Activated CD4-positive, CD25-positive, alpha-beta regulatory T cell (primary cell): ENCODE results near the gene HOXC6.
A peak's percentile ranks its signal among the peaks of the same experiment; 100 is the strongest.

ENCODE experiments used
- DNase-seq, 4 experiments: peaks; one replicate each; lab custom pipeline; 2025; lab: John Stamatoyannopoulos, UW

The HOXC6 gene

DNA sequence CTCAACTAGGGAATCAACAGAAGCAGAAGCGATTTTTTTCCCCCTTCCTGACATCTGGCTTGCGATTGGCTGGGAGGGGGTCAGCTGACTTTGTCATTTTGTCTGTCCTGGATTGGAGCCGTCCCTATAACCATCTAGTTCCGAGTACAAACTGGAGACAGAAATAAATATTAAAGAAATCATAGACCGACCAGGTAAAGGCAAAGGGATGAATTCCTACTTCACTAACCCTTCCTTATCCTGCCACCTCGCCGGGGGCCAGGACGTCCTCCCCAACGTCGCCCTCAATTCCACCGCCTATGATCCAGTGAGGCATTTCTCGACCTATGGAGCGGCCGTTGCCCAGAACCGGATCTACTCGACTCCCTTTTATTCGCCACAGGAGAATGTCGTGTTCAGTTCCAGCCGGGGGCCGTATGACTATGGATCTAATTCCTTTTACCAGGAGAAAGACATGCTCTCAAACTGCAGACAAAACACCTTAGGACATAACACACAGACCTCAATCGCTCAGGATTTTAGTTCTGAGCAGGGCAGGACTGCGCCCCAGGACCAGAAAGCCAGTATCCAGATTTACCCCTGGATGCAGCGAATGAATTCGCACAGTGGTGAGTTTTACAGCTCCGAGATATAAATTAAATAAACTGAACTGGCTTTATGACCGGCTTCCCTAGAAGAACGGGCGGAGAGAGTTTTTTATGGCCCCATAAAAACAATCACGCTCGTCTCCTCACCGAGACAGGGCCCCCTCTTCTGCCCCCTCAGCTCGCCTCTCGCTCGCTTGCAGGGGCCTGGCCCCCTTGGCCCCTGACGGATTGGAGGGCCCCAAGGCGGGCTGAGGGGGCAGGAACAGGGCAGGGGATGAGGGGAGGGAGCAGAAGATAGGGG, at the start of gene HOXC6:
Gene HOXC6, plus strand, starts transcription at position 127 of the 888 bp plus-strand sequence. Its CDS starts 82 bp downstream, at position 209.
- no peak for DNase-seq

DNA sequence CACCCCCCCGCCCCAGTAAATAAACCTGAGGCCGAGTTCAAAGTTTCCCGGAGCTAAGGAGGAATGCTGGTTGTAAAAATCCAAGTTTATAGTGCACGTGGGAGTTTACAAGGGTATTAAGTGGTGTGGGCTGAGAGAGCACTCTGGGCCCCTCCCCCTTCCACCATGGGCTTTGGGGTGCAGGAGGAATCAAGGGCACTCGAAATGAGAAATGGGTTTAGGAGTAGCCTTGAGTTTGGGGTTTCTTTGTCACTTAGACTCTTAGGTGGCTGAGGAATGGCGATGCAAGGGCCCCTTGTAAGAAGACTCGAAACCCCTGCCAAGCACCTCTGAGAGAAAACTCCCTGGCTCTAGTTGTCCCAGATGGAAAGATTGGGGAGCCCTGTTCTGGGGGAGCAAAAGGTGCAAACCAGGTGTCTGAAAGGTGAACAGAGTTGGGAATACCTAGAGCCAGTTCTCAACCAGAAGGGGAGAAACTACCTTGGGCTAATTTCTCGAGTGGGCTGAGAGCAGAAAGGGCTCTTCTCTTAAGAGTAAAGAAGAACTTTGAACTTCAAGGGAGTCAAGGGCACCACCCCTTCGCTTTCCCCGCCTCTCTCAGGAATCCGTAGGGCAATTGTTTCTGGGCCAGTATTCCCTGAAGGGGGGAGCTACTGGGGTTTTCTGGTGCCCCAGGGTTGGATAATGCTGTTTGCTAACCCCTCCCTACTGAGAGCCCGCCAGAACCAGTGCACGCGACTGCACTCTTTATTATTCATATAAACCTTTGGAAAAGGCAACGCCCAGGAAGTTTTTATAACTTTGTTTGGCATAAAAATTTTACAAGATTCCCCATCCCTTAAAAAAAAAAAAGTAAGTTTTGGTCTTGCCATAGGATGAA, 49.5 kb upstream of the HOXC6 start:
- no peak for DNase-seq

DNA sequence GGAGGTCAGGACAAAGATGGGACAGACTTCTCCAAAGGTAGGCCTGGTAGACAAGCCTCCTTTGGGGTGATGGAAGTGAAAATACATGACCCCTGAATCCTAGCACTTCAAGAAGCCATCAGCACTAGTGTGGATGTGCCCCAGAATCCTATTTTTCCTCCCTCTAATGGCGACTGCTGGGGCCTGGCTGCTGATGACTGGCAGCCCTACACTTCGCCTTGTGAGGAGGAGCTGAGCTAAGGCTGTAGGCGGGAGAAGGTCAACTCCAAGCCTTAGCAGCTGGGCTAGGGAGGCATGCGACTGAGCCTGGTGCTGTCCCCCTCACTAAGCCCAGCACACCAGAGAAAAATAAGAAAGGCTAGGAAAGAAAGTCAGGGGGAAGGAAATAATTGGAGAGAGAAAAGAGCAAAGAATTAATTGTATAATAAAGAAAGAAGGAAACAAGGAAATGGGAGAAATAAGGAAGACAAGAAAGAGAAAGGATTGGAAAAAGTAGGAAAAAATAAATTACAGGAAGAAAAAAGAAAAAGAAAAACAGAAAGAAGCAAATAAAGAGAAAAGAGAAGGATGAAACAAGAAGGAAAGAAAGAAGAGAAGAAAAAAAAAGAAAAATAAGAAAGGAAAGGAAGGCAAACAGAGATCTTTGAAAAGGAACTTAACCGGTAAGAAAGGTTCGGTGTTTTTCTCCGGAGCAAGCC, 48.0 kb upstream of the HOXC6 start:
- no peak for DNase-seq

DNA sequence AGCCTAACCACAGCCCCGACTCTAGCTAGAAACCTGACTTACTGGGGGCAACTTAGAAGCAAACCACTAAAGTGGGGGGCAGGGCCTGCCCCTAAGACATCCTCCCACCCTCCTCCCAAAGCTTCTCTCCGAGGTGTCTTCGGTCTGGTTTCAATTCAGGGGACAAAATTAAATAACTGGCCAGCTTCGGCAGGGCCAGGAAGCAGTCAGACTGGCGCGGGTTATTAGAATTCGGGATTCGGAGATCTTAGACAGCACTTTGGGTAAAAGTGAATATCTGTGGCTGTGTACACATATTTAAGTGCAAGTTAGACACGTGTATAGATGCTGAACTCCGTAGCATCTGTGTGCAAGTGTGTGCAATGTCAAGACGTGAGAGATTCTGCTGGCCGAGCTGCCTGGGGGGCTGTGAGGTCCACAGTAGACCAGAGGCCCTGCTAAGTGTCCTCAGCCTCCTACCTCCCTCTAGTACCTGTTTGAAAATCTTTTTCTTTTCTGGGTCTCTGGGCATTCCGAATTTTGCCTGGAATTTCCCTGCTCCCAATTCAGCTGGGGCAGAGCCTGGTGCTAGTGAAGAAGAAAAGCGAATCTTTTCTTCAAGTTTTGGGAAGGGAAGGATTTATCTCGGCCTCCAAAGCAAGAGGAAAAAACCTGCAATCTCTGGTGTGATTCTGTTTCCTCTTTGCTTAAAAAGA, 47.3 kb upstream of the HOXC6 start:
- DNase-seq: no peak

DNA sequence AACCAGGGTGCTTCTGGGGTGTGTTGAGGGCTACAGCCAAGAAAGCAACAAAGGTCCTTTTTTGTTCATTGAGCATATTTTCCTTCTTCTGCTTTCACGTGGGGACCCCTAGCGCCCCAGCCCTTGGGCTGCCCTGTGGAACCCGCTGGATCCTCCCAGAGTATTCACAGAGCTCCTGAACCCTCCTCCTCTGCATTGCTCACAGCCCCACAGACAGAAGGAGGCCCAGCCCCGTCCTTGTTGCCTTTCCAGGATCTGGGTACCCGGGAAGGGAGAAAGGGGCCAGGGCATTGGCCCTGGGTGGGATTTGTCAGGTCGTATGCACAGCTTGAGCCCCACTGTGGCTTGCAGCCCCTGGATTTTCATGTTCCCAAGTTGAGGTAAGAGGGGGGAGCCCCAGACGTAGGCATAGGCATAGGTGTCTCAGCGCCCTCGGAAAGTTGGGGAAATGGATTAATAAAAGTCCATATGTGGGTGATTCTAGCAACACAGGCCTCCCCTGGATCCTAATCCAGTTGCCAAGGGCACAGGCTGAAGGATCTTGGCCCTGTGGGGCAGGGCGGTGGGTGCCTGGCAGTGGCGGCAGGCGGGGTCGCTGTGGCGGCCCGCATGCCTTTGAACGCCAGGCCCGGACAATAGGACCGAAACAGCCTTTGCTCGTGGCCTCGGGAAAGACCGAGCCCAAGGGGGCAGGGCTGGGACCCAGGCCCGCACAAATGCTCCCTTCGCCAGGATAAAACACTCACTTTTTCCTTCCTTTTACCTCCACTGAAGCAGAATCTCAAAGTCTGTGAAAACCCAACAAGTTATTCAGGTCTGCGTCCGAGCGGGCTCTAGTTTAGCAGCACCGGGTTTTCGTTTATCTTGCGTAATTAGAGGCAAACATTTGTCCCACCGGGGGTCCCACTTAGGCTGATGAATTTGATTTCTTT, 46.3 kb upstream of the HOXC6 start:
- no peak for DNase-seq

DNA sequence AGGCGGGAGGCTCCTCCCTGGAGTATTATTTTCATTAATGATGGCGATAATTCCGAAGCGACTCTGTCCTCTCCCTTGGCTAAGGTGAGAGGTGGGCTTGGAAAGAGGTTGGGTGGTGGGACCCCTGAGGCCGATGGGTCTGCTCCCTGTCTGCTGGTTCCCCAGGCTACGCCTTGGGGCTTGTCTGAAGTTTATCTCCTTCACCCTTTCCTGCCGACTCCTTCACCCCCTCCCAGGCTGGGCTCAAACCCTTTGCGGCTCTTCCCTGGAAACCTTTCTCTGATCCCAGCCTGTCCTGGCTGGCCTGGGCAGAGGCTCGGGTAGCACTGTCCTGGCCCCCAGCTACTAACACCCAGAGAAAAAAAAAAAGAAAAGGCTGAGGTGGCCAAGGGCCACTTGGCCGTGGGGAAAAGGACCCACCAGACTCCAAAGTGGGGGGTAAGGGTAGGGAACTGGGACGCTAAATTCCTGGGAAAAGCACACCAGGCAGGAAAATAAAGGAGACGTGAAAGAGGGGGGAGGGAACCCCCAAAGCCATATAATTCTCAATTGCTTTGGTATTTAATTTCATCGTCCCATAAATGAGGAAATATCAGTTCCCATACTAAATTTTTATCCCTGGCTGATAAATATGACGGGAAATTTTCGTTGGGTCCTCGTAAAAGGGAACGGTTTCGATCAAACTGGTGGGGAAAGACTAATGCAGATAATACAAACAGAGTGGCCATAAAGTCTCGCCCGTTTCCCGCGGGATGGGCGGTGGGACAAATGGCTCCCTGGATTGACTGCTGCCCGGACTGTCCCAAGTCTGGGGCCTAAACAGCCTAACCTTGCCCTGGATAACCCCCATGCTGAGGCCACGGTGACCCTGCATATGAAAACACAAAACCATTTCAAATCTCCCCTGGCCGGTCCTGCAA, 45.3 kb upstream of the HOXC6 start:
- DNase-seq: no peak

DNA sequence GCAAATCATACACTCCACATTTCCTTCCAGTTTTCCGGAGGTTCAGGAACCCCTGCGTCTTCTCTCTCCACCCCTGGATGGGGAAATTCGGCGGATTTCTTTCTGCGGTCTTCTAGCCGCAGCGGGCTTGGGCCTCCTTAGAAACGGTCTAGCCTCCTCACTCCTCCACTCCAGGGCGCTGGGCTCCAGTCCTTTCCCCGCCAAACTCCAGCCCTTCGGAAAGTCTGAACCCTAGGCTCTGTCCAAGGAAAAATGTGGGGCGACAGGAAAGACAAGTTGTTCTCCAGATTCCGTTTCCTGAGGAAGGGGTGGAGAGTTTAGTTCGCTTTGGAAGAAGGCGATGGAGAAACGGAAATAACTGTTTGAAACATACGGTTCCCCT, 44.7 kb upstream of the HOXC6 start:
- no peak for DNase-seq

DNA sequence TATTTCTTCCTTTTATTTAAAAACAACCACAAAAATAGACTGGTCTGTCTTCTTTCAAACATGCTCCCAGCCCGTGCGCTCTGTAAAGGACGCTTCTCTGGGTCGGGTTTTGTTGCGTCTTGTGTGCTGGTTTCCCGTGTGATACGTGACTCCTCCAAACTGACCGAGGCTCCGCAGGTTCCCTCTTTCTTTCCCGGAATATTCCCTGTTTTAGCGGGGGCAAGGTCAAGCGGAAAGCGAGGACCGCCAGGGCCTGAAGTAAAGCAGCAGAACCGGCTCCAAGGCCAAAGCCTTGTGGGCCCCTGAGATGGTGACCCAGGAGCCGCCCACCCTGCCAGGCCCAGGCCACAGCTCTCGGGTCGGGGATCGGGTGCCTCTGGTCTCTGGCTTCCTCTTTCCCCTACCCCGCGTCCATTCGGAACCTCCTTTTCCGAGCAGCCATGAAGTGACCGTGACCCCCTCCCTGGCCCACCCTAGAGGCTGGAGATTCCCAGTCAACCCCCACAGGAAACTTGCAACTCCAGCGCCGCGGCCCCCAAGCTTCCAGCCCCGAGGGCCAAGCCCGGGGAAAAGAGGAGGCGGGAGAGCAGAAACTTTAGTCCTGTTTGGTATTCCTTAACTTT, 44.2 kb upstream of the HOXC6 start:
- no peak for DNase-seq

DNA sequence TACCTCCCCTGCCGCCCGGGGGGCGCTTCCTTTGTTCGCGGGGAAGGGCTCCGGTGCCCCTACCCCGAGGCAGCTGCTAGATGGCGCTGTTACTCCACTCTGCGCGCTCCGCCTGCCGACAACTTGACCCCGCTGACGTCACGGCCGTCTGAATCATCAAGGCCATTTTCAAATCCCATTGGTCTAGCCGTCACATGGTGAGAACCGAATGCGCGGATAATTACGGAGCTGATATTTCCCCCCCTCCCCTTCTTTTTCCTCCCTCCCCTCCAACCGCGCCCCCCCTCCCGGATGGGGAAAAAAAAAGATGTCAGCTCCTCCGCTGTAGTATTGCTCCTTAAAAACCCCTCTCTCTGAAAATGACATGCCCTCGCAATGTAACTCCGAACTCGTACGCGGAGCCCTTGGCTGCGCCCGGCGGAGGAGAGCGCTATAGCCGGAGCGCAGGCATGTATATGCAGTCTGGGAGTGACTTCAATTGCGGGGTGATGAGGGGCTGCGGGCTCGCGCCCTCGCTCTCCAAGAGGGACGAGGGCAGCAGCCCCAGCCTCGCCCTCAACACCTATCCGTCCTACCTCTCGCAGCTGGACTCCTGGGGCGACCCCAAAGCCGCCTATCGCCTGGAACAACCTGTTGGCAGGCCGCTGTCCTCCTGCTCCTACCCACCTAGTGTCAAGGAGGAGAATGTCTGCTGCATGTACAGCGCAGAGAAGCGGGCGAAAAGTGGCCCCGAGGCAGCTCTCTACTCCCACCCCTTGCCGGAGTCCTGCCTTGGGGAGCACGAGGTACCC, 43.1 kb upstream of the HOXC6 start, which contains the start of gene HOXC10:
Gene HOXC10, plus strand, starts transcription at position 246 of the 791 bp plus-strand sequence. Its CDS starts 114 bp downstream, at position 360.
- DNase-seq: peak in 2 of 4 experiments; percentile 14 to 62

DNA sequence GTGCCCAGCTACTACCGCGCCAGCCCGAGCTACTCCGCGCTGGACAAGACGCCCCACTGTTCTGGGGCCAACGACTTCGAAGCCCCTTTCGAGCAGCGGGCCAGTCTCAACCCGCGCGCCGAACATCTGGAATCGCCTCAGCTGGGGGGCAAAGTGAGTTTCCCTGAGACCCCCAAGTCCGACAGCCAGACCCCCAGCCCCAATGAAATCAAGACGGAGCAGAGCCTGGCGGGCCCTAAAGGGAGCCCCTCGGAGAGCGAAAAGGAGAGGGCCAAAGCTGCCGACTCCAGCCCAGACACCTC, 42.6 kb upstream of the HOXC6 start:
- DNase-seq: no peak

DNA sequence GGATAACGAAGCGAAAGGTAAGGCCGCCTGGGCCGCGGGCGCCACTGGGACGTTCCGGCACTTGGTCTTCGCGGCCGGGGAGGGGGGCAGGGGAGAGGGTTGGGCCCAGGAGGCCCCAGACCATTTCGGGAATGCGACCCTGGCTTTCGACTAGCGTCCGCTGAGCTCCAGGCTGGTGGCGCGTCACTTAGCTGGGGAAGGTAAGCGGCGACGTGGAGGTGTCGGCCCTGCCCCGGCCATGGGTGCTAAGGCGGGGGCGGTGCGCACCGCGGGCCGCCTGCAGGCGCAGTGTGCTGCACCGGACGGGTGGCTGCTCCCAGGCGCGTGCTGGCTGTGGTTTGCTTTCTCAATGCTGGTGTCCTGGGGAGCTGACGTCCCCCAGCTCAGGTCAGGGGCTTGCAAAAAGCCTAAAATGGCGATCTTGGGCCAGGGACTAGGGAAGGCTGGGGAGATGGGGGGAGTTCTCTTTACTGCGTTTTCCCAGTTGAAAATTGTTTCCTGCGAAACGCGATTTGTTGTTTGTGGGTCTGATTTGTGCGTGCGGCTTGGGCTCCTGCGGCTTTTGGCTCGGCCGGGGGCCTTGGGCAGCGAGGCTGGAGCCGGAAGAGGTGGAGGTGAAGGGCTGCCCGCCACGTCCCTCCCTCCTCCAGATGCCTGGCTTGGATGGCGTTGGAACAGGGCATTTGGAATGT, 42.1 kb upstream of the HOXC6 start:
- no peak for DNase-seq

DNA sequence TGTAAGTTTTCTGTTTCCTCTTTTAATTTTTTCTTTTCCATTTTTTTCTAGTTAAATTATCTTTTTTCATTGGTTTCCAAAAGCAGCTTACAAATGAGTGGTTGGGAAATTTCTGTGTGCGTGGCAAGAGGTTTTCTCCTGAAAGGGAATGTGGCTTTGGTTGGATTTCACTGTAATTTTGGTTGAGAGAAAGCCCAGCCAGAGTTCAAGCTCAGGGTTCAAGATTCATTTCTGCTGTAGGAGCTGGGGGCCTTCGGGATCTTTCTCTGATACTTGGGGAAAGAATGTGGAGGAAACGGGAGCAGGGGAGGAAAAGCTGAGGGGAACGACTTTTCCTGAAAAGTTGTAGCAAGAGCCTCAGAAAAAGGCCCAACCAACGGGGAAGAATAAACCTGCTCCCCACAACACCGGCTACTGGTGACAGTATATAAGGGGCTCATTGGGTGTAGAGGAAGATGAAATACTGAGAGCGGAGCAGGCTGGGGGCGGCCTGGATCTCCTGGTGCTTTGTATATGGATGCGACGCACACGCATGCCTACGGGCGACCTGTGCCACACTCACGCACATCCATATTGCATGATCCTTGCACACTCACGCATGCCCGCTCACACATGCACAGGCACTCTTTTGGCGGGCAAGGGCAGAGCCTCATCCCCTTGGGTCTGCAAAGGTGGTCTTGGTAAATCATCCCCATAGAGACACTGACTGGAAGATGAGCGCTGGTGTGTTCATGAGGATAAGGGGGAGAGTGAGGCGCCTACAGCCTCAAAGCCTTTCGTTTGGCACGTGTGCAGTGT, 41.4 kb upstream of the HOXC6 start:
- no peak for DNase-seq

DNA sequence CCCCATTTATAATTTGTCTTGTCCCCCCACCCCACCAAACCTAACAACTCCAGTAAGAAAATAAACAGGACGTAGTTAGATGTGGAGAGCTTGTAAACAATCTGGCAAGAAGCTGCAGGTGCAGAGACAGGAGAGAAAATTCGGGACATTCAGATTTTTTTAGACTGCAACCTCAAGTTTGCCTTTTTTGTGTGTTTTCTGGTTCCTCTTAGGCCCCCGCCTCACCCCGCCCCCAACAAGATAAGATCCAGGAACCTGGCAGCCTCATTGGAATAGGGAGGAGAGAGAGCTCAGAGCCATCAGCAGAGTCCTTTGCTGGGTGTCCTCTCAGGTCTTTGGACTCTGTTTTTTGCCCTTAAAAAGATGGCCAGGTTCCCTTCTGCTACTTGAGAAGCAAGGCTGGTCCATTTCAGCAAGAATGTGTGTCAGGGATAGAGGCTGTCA, 40.4 kb upstream of the HOXC6 start:
- DNase-seq: no peak

DNA sequence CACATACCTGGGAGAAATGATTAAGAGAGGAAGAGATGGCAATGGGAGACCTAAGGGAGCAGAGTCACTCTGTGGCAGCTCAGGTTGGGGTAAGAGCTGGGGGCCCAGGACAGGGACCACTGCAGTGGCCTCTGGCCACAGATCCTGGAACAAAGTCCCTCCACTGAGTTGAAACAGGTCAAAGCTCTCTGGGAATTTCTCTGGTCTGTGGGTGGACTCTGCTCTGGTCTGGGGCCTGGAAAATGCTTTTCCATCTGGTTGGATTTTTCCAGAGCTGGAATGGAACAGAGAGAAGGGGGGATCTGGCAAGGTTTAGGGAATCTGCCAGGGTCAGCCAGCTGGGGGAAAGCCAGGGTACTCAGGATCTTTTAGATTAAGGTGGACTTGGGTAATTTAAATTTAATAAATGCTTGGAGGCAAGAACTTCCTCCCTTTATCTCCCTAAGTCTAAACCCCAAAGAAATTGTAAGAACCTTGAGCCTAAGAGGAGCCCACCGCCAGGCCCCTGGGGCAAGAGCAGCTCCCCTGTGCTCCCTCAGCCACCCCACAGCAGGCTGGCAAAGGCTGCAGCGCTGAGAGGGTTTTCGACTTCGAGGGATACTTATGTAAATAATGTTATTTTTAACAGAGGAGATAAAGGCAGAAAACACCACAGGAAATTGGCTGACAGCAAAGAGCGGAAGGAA, 39.6 kb upstream of the HOXC6 start:
- DNase-seq: no peak

DNA sequence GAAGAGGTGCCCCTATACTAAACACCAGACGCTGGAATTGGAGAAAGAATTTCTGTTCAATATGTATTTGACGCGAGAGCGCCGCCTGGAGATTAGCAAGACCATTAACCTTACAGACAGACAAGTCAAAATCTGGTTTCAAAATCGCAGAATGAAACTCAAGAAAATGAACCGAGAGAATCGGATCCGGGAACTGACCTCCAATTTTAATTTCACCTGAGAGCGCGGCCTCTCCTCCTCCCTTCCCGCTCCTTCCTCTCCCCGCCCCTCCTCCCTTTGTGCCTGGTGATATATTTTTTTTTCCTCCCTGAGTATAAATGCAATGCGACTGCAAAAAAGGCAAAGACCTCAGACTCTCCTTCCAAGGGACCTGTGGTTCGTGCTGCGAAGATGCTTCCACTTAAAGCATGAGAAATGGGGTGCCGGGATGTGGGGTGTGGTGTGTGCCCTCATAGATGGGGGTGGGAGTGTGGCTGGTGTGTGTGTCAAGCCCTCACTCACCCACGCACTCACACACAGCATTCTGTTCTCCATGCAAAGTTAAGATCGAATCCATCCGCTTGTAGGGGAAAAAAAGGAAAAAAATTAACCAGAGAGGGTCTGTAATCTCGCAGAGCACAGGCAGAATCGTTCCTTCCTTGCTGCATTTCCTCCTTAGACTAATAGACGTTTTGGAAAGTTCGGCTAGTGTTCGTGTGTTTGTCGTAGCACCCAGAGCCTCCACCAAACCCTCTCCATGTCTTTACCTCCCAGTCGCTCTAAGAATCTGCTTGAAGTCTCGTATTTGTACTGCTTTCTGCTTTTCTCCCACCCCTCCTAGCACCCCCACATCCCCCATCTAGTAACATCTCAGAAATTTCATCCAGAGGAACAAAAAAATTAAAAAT, 38.8 kb upstream of the HOXC6 start:
- no peak for DNase-seq
